H1 (cell line): ENCODE results near the gene OR2V1. TPM values are rescaled to one million over a fixed set of nuclear protein-coding genes. Genes with fewer than 3 reads are reported as not detected.

Experiments used
- CTCF ChIA-PET: fragments of 300-600 bp; sonication (Branson Sonifier 250); formaldehyde crosslinking; loops from one replicate; lab custom pipeline; 2021; ENCODE audit not compliant: partially characterized antibody; lab: Charles Lee
- POLR2A ChIA-PET: fragments of 300-600 bp; sonication (Branson Sonifier 250); formaldehyde crosslinking; loops from one replicate; lab custom pipeline; 2021; ENCODE audit warnings: inconsistent platforms; ENCODE audit not compliant: partially characterized antibody; lab: Charles Lee
- DNase-seq, 2 experiments: peaks; one replicate each; pipeline versions ENCODE4 v3.0.0 to v3.0.0-alpha.2; 2010 to 2022; ENCODE audit warnings: low spot score in 2 of 2, low read depth in 1 of 2, mixed read lengths in 1 of 2
- FAIRE-seq: peaks from 2 replicates; lab custom pipeline; 2011; peaks lifted over from hg19 to GRCh38; lab: Jason Lieb, UNC
- H2AFZ ChIP-seq: 2 replicates; pipeline ENCODE4 v1.8.1; 2012; ENCODE audit warnings: low read length, inconsistent platforms
- H2AK5ac ChIP-seq: 2 replicates; pipeline ENCODE4 v1.6.1; 2013; ENCODE audit warnings: low read depth, low read length
- H2BK120ac ChIP-seq: replicated peaks from 2 replicates; pipeline ENCODE3; 2013; ENCODE audit warnings: low read depth, low read length, inconsistent platforms
- H2BK12ac ChIP-seq: 2 replicates; pipeline ENCODE4 v1.6.1; 2013; ENCODE audit warnings: low read depth, low read length
- H2BK15ac ChIP-seq: 2 replicates; pipeline ENCODE4 v1.6.1; 2013; ENCODE audit warnings: low read length
- H2BK20ac ChIP-seq: 2 replicates; pipeline ENCODE4 v1.6.1; 2013; ENCODE audit warnings: low read length
- H2BK5ac ChIP-seq: 2 replicates; pipeline ENCODE4 v1.6.1; 2013; ENCODE audit warnings: low read depth, low read length
- H3K14ac ChIP-seq: 2 replicates; pipeline ENCODE4 v1.6.1; 2013; ENCODE audit warnings: inconsistent platforms; ENCODE audit not compliant: insufficient read length
- H3K18ac ChIP-seq: 2 replicates; pipeline ENCODE4 v1.6.1; 2013; ENCODE audit warnings: low read length; ENCODE audit errors: extremely low read depth
- H3K23ac ChIP-seq: 2 replicates; pipeline ENCODE4 v1.6.1; 2013; ENCODE audit warnings: inconsistent platforms; ENCODE audit not compliant: insufficient read length
- H3K23me2 ChIP-seq: 2 replicates; pipeline ENCODE4 v1.6.1; 2013; ENCODE audit warnings: low read depth, low read length
- H3K27ac ChIP-seq: 2 replicates; pipeline ENCODE4 v1.6.1; 2011; ENCODE audit warnings: low read depth, low read length, inconsistent platforms
- H3K27me3 ChIP-seq, 4 experiments: replicated peaks in 1 of 4; 1 replicate in 1 of 4; 2 replicates in 3 of 4; pipeline versions ENCODE4 v1.6.1 to v1.8.1; 2011 to 2013; ENCODE audit warnings: low read length in 3 of 4, mild to moderate bottlenecking in 3 of 4, inconsistent platforms in 2 of 4, mixed read lengths in 2 of 4, moderate library complexity in 1 of 4; ENCODE audit not compliant: control insufficient read depth in 3 of 4, insufficient read depth in 3 of 4; ENCODE audit errors: extremely low read depth in 1 of 4
- H3K36me3 ChIP-seq, 4 experiments: 2 replicates each; pipeline versions ENCODE4 v1.6.1 to v1.8.1; 2011 to 2013; ENCODE audit warnings: mild to moderate bottlenecking in 4 of 4, low read length in 3 of 4, moderate library complexity in 2 of 4, control low read depth in 1 of 4, inconsistent platforms in 1 of 4; ENCODE audit not compliant: insufficient read depth in 4 of 4, control insufficient read depth in 2 of 4
- H3K4ac ChIP-seq: replicated peaks from 2 replicates; pipeline ENCODE3; 2013; ENCODE audit warnings: low read length, low read depth, mixed read lengths, inconsistent platforms; ENCODE audit not compliant: insufficient read length
- H3K4me1 ChIP-seq, 4 experiments: replicated peaks in 1 of 4; 1 replicate in 1 of 4; 2 replicates in 3 of 4; pipeline versions ENCODE4 v1.6.1 to v1.8.1; 2011 to 2013; ENCODE audit warnings: low read length in 3 of 4, inconsistent platforms in 2 of 4, mixed read lengths in 1 of 4; ENCODE audit not compliant: insufficient read depth in 4 of 4, control insufficient read depth in 3 of 4
- H3K4me2 ChIP-seq, 2 experiments: 2 replicates each; pipeline versions ENCODE4 v1.6.1 to v1.8.1; 2011 to 2013; ENCODE audit warnings: low read depth in 2 of 2, low read length in 2 of 2, control low read depth in 1 of 2, inconsistent platforms in 1 of 2, mild to moderate bottlenecking in 1 of 2; ENCODE audit not compliant: insufficient read depth in 1 of 2
- H3K4me3 ChIP-seq, 4 experiments: fragments of 200-600, 300-600 bp in 1 of 4; sonication (generic), shearing (Covaris generic), sonication (Bioruptor Twin) in 1 of 4; 2 replicates each; pipeline versions ENCODE4 v1.5.1 to v1.8.1; 2011 to 2016; ENCODE audit warnings: low read length in 4 of 4, low read depth in 3 of 4, control low read depth in 2 of 4, inconsistent platforms in 2 of 4, mild to moderate bottlenecking in 2 of 4, mixed read lengths in 1 of 4, moderate library complexity in 1 of 4; ENCODE audit not compliant: insufficient read depth in 2 of 4; ENCODE audit errors: extremely low read depth in 1 of 4
- H3K56ac ChIP-seq: replicated peaks from 2 replicates; pipeline ENCODE3; 2013; ENCODE audit warnings: low read depth, mild to moderate bottlenecking, mixed read lengths, low read length, inconsistent platforms; ENCODE audit not compliant: insufficient read length
- H3K79me1 ChIP-seq: 2 replicates; pipeline ENCODE4 v1.6.1; 2013; ENCODE audit warnings: low read depth, low read length, control low read depth
- H3K79me2 ChIP-seq, 2 experiments: 2 replicates each; pipeline versions ENCODE4 v1.6.1 to v1.8.1; 2012 to 2013; ENCODE audit warnings: low read length in 2 of 2, mild to moderate bottlenecking in 2 of 2, inconsistent platforms in 1 of 2; ENCODE audit not compliant: insufficient read depth in 2 of 2, control insufficient read depth in 1 of 2
- H3K9ac ChIP-seq, 4 experiments: replicated peaks in 1 of 4; 1 replicate in 1 of 4; 2 replicates in 3 of 4; pipeline versions ENCODE4 v1.6.1 to v1.8.1; 2011 to 2013; ENCODE audit warnings: low read depth in 3 of 4, low read length in 3 of 4, control low read depth in 2 of 4, mild to moderate bottlenecking in 2 of 4, moderate library complexity in 2 of 4, inconsistent platforms in 1 of 4; ENCODE audit errors: extremely low read depth in 1 of 4
- H3K9me3 ChIP-seq, 2 experiments: 2 replicates each; pipeline versions ENCODE4 v1.6.1 to v1.8.1; 2012 to 2013; ENCODE audit warnings: mild to moderate bottlenecking in 2 of 2, moderate library complexity in 2 of 2, control low read depth in 1 of 2, inconsistent platforms in 1 of 2, low read depth in 1 of 2, low read length in 1 of 2, mixed read lengths in 1 of 2; ENCODE audit not compliant: insufficient read depth in 2 of 2
- H4K20me1 ChIP-seq, 2 experiments: replicated peaks in 1 of 2; 2 replicates each; pipeline versions ENCODE3 to v1.8.1; 2011 to 2013; ENCODE audit warnings: inconsistent platforms in 2 of 2, low read length in 2 of 2, mild to moderate bottlenecking in 1 of 2; ENCODE audit not compliant: insufficient read depth in 2 of 2, control insufficient read depth in 1 of 2
- H4K5ac ChIP-seq: 2 replicates; pipeline ENCODE4 v1.6.1; 2013; ENCODE audit warnings: low read length, low read depth, mixed read lengths, inconsistent platforms; ENCODE audit not compliant: insufficient read length
- H4K8ac ChIP-seq: 2 replicates; pipeline ENCODE4 v1.8.0; 2013; ENCODE audit warnings: mild to moderate bottlenecking, moderate library complexity, low read length, inconsistent platforms; ENCODE audit not compliant: insufficient read depth; ENCODE audit errors: extremely low read depth
- H4K91ac ChIP-seq: replicated peaks from 2 replicates; pipeline ENCODE3; 2013; ENCODE audit warnings: low read length, mixed read lengths, inconsistent platforms; ENCODE audit not compliant: insufficient read length
- ASH2L ChIP-seq: fragments of 200-600, 300-600 bp; sonication (generic); IDR thresholded peaks from one replicate; pipeline ENCODE4 v1.7.1; 2017; ENCODE audit warnings: low read length
- BACH1 ChIP-seq: IDR thresholded peaks from 2 replicates; pipeline ENCODE4 v1.6.1; 2012; ENCODE audit warnings: low read length, improper control_type of control experiment
- CREB1 ChIP-seq: IDR thresholded peaks from 2 replicates; pipeline ENCODE4 v1.6.1; 2012; ENCODE audit warnings: inconsistent platforms
- EZH2 ChIP-seq: fragments of 200-600 bp; sonication (generic); IDR thresholded peaks from 2 replicates; pipeline ENCODE4 v1.7.1; 2012; ENCODE audit warnings: low read depth, mild to moderate bottlenecking, moderate library complexity, low read length, inconsistent platforms; ENCODE audit not compliant: severe bottlenecking
- JUN ChIP-seq: IDR thresholded peaks from 2 replicates; pipeline ENCODE4 v1.6.1; 2011; ENCODE audit warnings: low read depth, mild to moderate bottlenecking, improper control_type of control experiment, low read length
- JUND ChIP-seq: IDR thresholded peaks from 2 replicates; pipeline ENCODE4 v1.6.1; 2011; ENCODE audit warnings: mild to moderate bottlenecking, improper control_type of control experiment, low read length
- PHF8 ChIP-seq: fragments of 200-600 bp; sonication (generic); conservative IDR thresholded peaks from 2 replicates; pipeline ENCODE4 v1.7.1; 2012; ENCODE audit warnings: low read depth, mild to moderate bottlenecking, inconsistent platforms, low read length, moderate library complexity
- RBBP5 ChIP-seq: IDR thresholded peaks from 2 replicates; pipeline ENCODE4 v1.7.1; 2012; ENCODE audit warnings: low read depth, mild to moderate bottlenecking, inconsistent platforms, low read length, moderate library complexity, borderline replicate concordance
- SP2 ChIP-seq: IDR thresholded peaks from 2 replicates; pipeline ENCODE4 v1.6.1; 2012; ENCODE audit warnings: mild to moderate bottlenecking, low read length, inconsistent platforms
- SUZ12 ChIP-seq: fragments of 200-600 bp; sonication (generic); IDR thresholded peaks from 2 replicates; pipeline ENCODE4 v1.6.1; 2012; ENCODE audit warnings: mild to moderate bottlenecking, inconsistent platforms, low read length, moderate library complexity, mixed read lengths
- TAF7 ChIP-seq: optimal IDR thresholded peaks from 2 replicates; pipeline ENCODE3; 2011; ENCODE audit warnings: low read depth, mild to moderate bottlenecking, inconsistent platforms, low read length, moderate library complexity, borderline replicate concordance
- TEAD4 ChIP-seq: IDR thresholded peaks from 2 replicates; pipeline ENCODE4 v1.6.1; 2012; ENCODE audit warnings: low read depth, low read length, inconsistent platforms, mixed read lengths
- YY1 ChIP-seq: IDR thresholded peaks from 2 replicates; pipeline ENCODE4 v1.6.1; 2011; ENCODE audit warnings: low read depth, mild to moderate bottlenecking, low read length
- ZNF274 ChIP-seq: IDR thresholded peaks from 2 replicates; pipeline ENCODE4 v1.7.0; 2012; ENCODE audit warnings: low read length, borderline replicate concordance; ENCODE audit errors: extremely low read depth
- WGBS, 2 experiments: shearing (Covaris generic) in 1 of 2; methylation state at CpG; one replicate each; pipeline versions ENCODE4 v1.1.6 to v1.1.7; 2013 to 2015; ENCODE audit warnings: low lambda C conversion rate in 2 of 2, mixed read lengths in 2 of 2, inconsistent platforms in 1 of 2, low coverage in 1 of 2, missing lambda C conversion rate in 1 of 2; ENCODE audit not compliant: insufficient replicate concordance in 2 of 2, insufficient coverage in 1 of 2, insufficient read length in 1 of 2; ENCODE audit errors: extremely low coverage in 1 of 2, missing lambda C conversion rate in 1 of 2; 5-methylcytosine and 5-hydroxymethylcytosine counted together
- polyA plus RNA-seq, 7 experiments: library from polyadenylated mRNA; depleted of rRNA in 3 of 7; stranded (reverse) in 5 of 7; unstranded in 2 of 7; fragments of >200 nt in 5 of 7; fragments of 200-250 nt in 2 of 7; gene quantifications; 1 replicate in 5 of 7; 2 replicates in 1 of 7; 4 replicates in 1 of 7; pipeline versions ENCODE4 v1.2.1 to v1.2.3, GENCODE V29; 2011 to 2013; ENCODE audit warnings: missing spikeins in 2 of 7, mixed read lengths in 2 of 7
- total RNA-seq: library from RNA; stranded (reverse); fragmentation: NEBNext Ultra II Directional; extraction: Animal tissue kit (Norgen Biotek cat#: 25700); gene quantifications from 2 replicates; pipeline ENCODE4 v1.2.1, GENCODE V29; 2021
- TF ChIP-seq, protein P1 (sequence below): IDR thresholded peaks from 2 replicates; pipeline ENCODE4 v1.6.1; 2012; ENCODE audit warnings: inconsistent platforms

Gene OR2V1
- total and polyA plus RNA-seq, 2 of the 8 experiments (the other 6 are each of a cell fraction or from before 2014, with no cell fraction given) = not detected

GRCh38 chr5:181087309-181087708 lies 43.7 kb downstream of the OR2V1 start:
- H3K4me3 ChIP-seq = no peak overlapping the region
- H3K79me1 ChIP-seq = no peaks in the 10 kb centered on the region
- FAIRE-seq (no peak), DNase-seq (no peak)
- no peak overlapping the region for H3K14ac ChIP-seq
- no peaks in the 10 kb centered on the region for H4K20me1 ChIP-seq
- H2AK5ac ChIP-seq = no peak overlapping the region
- H3K27me3 ChIP-seq = peaks cover 0 to 3% (median 2%) of the 10 kb centered on the region in 4 experiments; a peak in 5 of 7 replicates
- no peak overlapping the region for H2BK120ac ChIP-seq
- H2BK5ac ChIP-seq = no peak overlapping the region
- H2BK20ac ChIP-seq = no peak overlapping the region
- no peak overlapping the region for H3K56ac ChIP-seq
- H4K91ac ChIP-seq = no peak overlapping the region
- H3K27ac ChIP-seq = no peak overlapping the region
- H3K36me3 ChIP-seq = no peaks in the 10 kb centered on the region
- no peaks in the 10 kb centered on the region for H3K79me2 ChIP-seq
- no peaks in the 10 kb centered on the region for H3K9me3 ChIP-seq
- no peak overlapping the region for H2BK12ac ChIP-seq
- CTCF ChIA-PET = interaction anchor here (0.7 to 2.9 kb wide), 17 partner anchors 12 to 414 kb away, joined by 3 to 15 read pairs (median 5); no protein-coding TSS in a partner anchor
- H3K4me2 ChIP-seq = no peak overlapping the region
- H3K18ac ChIP-seq = no peak overlapping the region
- no peak overlapping the region for H4K5ac ChIP-seq
- POLR2A ChIA-PET = interaction anchor here (1.2 kb wide), 1 partner anchor 47 kb away, joined by 3 read pairs; the partner anchor contains the start of gene BTNL9
- H2AFZ ChIP-seq = no peak overlapping the region
- no peaks in the 10 kb centered on the region for H3K23me2 ChIP-seq
- H3K23ac ChIP-seq = no peak overlapping the region
- WGBS, 2 experiments = 84% methylated on average over 10 of the region's 10 CpGs; no CpG with 5 or more reads in 1 of the 2 experiments
- no peak overlapping the region for H2BK15ac ChIP-seq
- no peak overlapping the region for H3K9ac ChIP-seq
- no peak overlapping the region for H4K8ac ChIP-seq
- H3K4me1 ChIP-seq = peaks cover 0 to 6% (median 0%) of the 10 kb centered on the region in 4 experiments; a peak in 1 of 7 replicates
- H3K4ac ChIP-seq = no peak overlapping the region
- TF ChIP-seq CREB1 = no peak
- no peak for TF ChIP-seq JUND
- no peak for TF ChIP-seq EZH2
- TF ChIP-seq ZNF274 = no peak
- TF ChIP-seq, protein P1, sequence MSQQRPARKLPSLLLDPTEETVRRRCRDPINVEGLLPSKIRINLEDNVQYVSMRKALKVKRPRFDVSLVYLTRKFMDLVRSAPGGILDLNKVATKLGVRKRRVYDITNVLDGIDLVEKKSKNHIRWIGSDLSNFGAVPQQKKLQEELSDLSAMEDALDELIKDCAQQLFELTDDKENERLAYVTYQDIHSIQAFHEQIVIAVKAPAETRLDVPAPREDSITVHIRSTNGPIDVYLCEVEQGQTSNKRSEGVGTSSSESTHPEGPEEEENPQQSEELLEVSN = no peak
- TF ChIP-seq SP2 = no peak
- TF ChIP-seq JUN = no peak
- no peak for TF ChIP-seq RBBP5
- TF ChIP-seq ASH2L = no peak
- no peak for TF ChIP-seq YY1
- no peak for TF ChIP-seq PHF8
- no peak for TF ChIP-seq SUZ12
- no peak for TF ChIP-seq TEAD4
- TF ChIP-seq BACH1 = no peak
- TF ChIP-seq TAF7 = no peak
